SK-N-SH treated with all-trans-retinoic acid at 6 μM for 48 hours (cell line): ENCODE measurements around the gene SLC10A2.

Experiments used
- ARNTL ChIP-seq: fragments of 450-650 bp; formaldehyde crosslinking; IDR thresholded peaks from 2 replicates; pipeline ENCODE4 v1.5.0; 2020; ENCODE audit warnings: low read depth, mild to moderate bottlenecking, moderate library complexity, borderline replicate concordance
- POU6F1 ChIP-seq: fragments of 250-450 bp; sonication (Bioruptor Pico); IDR thresholded peaks from 2 replicates; pipeline ENCODE4 v1.8.0; 2021; ENCODE audit warnings: low read depth, mild to moderate bottlenecking, moderate library complexity, borderline replicate concordance
- ZFP3 ChIP-seq: fragments of 250-450 bp; sonication (Bioruptor Pico); IDR thresholded peaks from 2 replicates; pipeline ENCODE4 v1.5.0; 2020; ENCODE audit warnings: mild to moderate bottlenecking, moderate library complexity

GRCh38 chr13:103068836-103069235 is 2.6 kb upstream of the SLC10A2 start:
- TF ChIP-seq POU6F1 (no peak), ZFP3 (CRISPR knock-in tag) (no peak), ARNTL (CRISPR knock-in tag) (no peak)
